CD4-positive, alpha-beta T cell treated with Interleukin-4 for 4 hours (primary cell): ENCODE measurements around the gene ARSI.

Experiments used
- DNase-seq: peaks from one replicate; pipeline ENCODE4 v3.0.0-alpha.2; 2020

Gene ARSI

GRCh38 chr5:150302301-150303069 lies at the start of gene ARSI:
Gene ARSI (minus strand): TSS chr5:150302905. CDS start chr5:150302373, 532 bp downstream.
- DNase-seq: no peak

GRCh38 chr5:150350524-150351344 lies 48.0 kb upstream of the ARSI start:
- DNase-seq: peak; percentile 46

- DNase-seq: no peak
Observed at GRCh38 chr5:150349681-150350275, 47.1 kb upstream of the ARSI start.

- no peak for DNase-seq
Observed at GRCh38 chr5:150347451-150347850, 44.7 kb upstream of the ARSI start.

- no peak for DNase-seq
Observed at GRCh38 chr5:150347003-150347402, 44.3 kb upstream of the ARSI start.

GRCh38 chr5:150346592-150346991 lies 43.9 kb upstream of the ARSI start:
- DNase-seq: no peak

GRCh38 chr5:150345716-150346115 lies 43.0 kb upstream of the ARSI start:
- no peak for DNase-seq

GRCh38 chr5:150343994-150344631 lies 41.4 kb upstream of the ARSI start:
- no peak for DNase-seq

- DNase-seq: no peak
Observed at GRCh38 chr5:150342583-150342982, 39.9 kb upstream of the ARSI start.

- no peak for DNase-seq
Observed at GRCh38 chr5:150341989-150342388, 39.3 kb upstream of the ARSI start.

GRCh38 chr5:150341331-150341730 lies 38.6 kb upstream of the ARSI start:
- no peak for DNase-seq

GRCh38 chr5:150340614-150341255 lies 38.0 kb upstream of the ARSI start:
- DNase-seq: no peak

- DNase-seq: no peak
Observed at GRCh38 chr5:150339841-150340240, 37.1 kb upstream of the ARSI start.

- DNase-seq: no peak
Observed at GRCh38 chr5:150339165-150339564, 36.5 kb upstream of the ARSI start.

- no peak for DNase-seq
Observed at GRCh38 chr5:150338546-150338945, 35.8 kb upstream of the ARSI start.

GRCh38 chr5:150335778-150336177 lies 33.1 kb upstream of the ARSI start:
- no peak for DNase-seq

GRCh38 chr5:150333400-150333799 lies 30.7 kb upstream of the ARSI start:
- DNase-seq: no peak

GRCh38 chr5:150329881-150330876 lies 27.5 kb upstream of the ARSI start:
- DNase-seq: no peak

- no peak for DNase-seq
Observed at GRCh38 chr5:150329038-150329437, 26.3 kb upstream of the ARSI start.

- no peak for DNase-seq
Observed at GRCh38 chr5:150328515-150328914, 25.8 kb upstream of the ARSI start.

GRCh38 chr5:150327139-150327538 lies 24.4 kb upstream of the ARSI start:
- DNase-seq: no peak
